ENCODE results near the gene TDG.

TDG gene

DNA sequence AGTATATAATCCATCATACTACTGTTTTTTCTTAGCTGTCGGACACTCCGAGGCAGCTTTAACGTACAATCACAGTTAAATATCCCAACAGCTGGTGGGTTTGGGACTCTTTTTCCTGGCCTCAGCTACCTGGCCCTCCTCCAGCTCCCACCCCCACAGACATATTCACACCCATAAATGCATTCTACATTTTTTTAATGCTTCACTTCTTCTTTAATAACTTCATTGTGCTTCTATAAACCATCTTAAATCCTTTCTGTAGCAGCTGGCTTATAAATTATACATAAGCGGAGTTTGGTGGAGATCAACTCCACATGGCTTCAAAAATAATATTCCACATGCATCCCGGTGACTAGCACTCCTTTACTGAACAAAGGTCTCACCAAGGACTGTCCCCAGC, 33.3 kb downstream of the TDG start:
- Histone ChIP-seq H3K79me1 (replicated peaks; ENCODE audit: low read length, poor library complexity, severe bottlenecking) (no peaks in the 10 kb centered on the region), H3K9me3 (ENCODE audit: control insufficient read depth, low read length) (no peaks in the 10 kb centered on the region), H3K27ac (ENCODE audit: low read length, poor library complexity, severe bottlenecking) (no peak overlapping the region), H3K4ac (ENCODE audit: low read depth in 1 of 2, low read length in 2 of 2) (no peak overlapping the region), H3K23ac (ENCODE audit: low read length in 2 of 2) (no peak overlapping the region), H3K4me2 (ENCODE audit: low read length, poor library complexity, severe bottlenecking) (no peak overlapping the region), H2BK12ac (ENCODE audit: low read length in 2 of 2) (no peak overlapping the region), H4K8ac (ENCODE audit: low read length) (no peak overlapping the region), H3K36me3 (ENCODE audit: control insufficient read depth in 1 of 2, insufficient read depth in 2 of 2, low read depth in 1 of 2, low read length in 2 of 2) (peaks cover 0 to 2% of the 10 kb centered on the region in 2 experiments), H2BK120ac (ENCODE audit: low read depth, low read length) (no peak overlapping the region), H2BK5ac (ENCODE audit: low read depth, low read length, poor library complexity, severe bottlenecking) (no peak overlapping the region), H3K14ac (ENCODE audit: low read length in 2 of 2) (no peak overlapping the region), H3K9ac (ENCODE audit: low read length) (no peak overlapping the region), H3K4me1 (ENCODE audit: control insufficient read depth, insufficient read depth, low read depth, low read length) (no peaks in the 10 kb centered on the region), H4K91ac (ENCODE audit: low read length) (no peak overlapping the region), H2BK15ac (ENCODE audit: low read depth, poor library complexity, severe bottlenecking) (no peak overlapping the region), H3K18ac (ENCODE audit: low read depth in 1 of 2, low read length in 2 of 2) (no peak overlapping the region), H3K27me3 (ENCODE audit: control insufficient read depth in 1 of 2, insufficient read depth in 1 of 2, low read length in 2 of 2) (no peaks in the 10 kb centered on the region), H3K4me3 (ENCODE audit: insufficient read depth in 1 of 2, low read depth in 1 of 2, low read length in 2 of 2) (no peak overlapping the region), H2AK5ac (ENCODE audit: low read length, severe bottlenecking) (no peak overlapping the region), H2AFZ (ENCODE audit: low read depth, low read length) (no peak overlapping the region)
- 96% methylated on average over 5 of the region's 5 CpGs for WGBS
- DNase-seq: no peak

DNA sequence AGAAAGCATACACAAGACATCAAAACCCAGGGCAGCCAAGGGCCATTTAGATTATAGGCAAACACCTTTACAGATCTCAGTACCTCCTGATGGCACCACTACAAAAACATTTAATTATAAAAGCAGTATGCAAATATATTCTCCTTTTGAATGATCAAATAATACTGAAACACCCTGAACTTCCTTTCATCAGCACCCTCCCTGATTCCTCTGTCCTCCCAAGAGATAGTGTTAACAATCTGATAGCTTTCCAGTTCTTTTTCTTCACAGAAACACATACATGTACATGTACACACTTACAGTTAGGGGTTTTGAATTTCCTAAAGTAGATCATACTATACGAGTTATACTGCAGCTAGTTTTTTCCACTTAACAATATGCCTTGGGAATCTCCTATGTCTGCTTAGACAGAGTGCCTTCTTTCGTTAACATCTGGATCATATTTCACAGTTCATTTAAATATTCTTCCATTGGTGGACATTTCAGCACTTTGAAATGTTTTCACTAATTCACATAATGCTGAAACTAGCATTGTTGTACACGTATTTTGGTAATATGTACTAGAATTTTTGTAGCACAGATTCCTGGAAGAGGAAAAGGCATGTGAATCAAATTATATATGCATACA, 35.2 kb downstream of the TDG start:
- no peaks in the 10 kb centered on the region for H3K9me3 ChIP-seq (ENCODE audit: control insufficient read depth, low read length)
- no peak overlapping the region for H3K9ac ChIP-seq (ENCODE audit: low read length)
- H3K79me1 ChIP-seq (replicated peaks; ENCODE audit: low read length, poor library complexity, severe bottlenecking): no peaks in the 10 kb centered on the region
- H3K18ac ChIP-seq (ENCODE audit: low read depth in 1 of 2, low read length in 2 of 2): no peak overlapping the region
- no peak overlapping the region for H2BK120ac ChIP-seq (ENCODE audit: low read depth, low read length)
- H3K4ac ChIP-seq (ENCODE audit: low read depth in 1 of 2, low read length in 2 of 2): no peak overlapping the region
- H3K23ac ChIP-seq (ENCODE audit: low read length in 2 of 2): no peak overlapping the region
- no peak overlapping the region for H4K8ac ChIP-seq (ENCODE audit: low read length)
- no peak overlapping the region for H3K4me2 ChIP-seq (ENCODE audit: low read length, poor library complexity, severe bottlenecking)
- H3K14ac ChIP-seq (ENCODE audit: low read length in 2 of 2): no peak overlapping the region
- H2AK5ac ChIP-seq (ENCODE audit: low read length, severe bottlenecking): no peak overlapping the region
- H2AFZ ChIP-seq (ENCODE audit: low read depth, low read length): no peak overlapping the region
- no peak overlapping the region for H3K27ac ChIP-seq (ENCODE audit: low read length, poor library complexity, severe bottlenecking)
- WGBS: 92% methylated on average over 2 of the region's 3 CpGs
- peaks cover 0 to 2% of the 10 kb centered on the region in 2 experiments for H3K36me3 ChIP-seq (ENCODE audit: control insufficient read depth in 1 of 2, insufficient read depth in 2 of 2, low read depth in 1 of 2, low read length in 2 of 2)
- H3K4me3 ChIP-seq (ENCODE audit: insufficient read depth in 1 of 2, low read depth in 1 of 2, low read length in 2 of 2): no peak overlapping the region
- H2BK15ac ChIP-seq (ENCODE audit: low read depth, poor library complexity, severe bottlenecking): no peak overlapping the region
- H3K4me1 ChIP-seq (ENCODE audit: control insufficient read depth, insufficient read depth, low read depth, low read length): no peaks in the 10 kb centered on the region
- H2BK5ac ChIP-seq (ENCODE audit: low read depth, low read length, poor library complexity, severe bottlenecking): no peak overlapping the region
- no peak overlapping the region for H2BK12ac ChIP-seq (ENCODE audit: low read length in 2 of 2)
- no peak overlapping the region for H4K91ac ChIP-seq (ENCODE audit: low read length)
- DNase-seq: no peak
- no peaks in the 10 kb centered on the region for H3K27me3 ChIP-seq (ENCODE audit: control insufficient read depth in 1 of 2, insufficient read depth in 1 of 2, low read length in 2 of 2)

DNA sequence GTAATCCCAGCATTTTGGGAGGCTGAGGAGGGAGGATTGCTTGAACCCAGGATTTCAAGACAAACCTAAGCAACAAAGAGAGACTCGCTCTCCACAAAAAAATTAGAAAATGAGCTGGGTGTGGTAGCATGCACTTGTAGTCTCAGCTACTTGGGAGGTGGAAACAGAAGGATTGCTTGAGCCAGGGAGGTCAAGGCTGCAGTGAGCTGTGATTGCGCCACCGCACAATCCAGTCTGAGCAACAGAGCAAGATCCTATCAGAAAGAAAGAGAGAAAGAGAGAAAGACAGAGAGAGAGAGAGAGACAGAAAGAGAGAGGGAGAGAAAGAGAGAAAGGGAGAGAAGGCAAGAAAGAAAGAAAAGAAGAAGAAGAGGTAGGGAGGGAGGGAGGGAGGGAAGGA, 37.0 kb downstream of the TDG start:
- Histone ChIP-seq H3K9ac (ENCODE audit: low read length) (no peak overlapping the region), H3K79me1 (replicated peaks; ENCODE audit: low read length, poor library complexity, severe bottlenecking) (no peaks in the 10 kb centered on the region), H3K27me3 (ENCODE audit: control insufficient read depth in 1 of 2, insufficient read depth in 1 of 2, low read length in 2 of 2) (no peaks in the 10 kb centered on the region), H3K27ac (ENCODE audit: low read length, poor library complexity, severe bottlenecking) (no peak overlapping the region), H4K91ac (ENCODE audit: low read length) (no peak overlapping the region), H3K4me1 (ENCODE audit: control insufficient read depth, insufficient read depth, low read depth, low read length) (no peaks in the 10 kb centered on the region), H3K23ac (ENCODE audit: low read length in 2 of 2) (no peak overlapping the region), H3K4me2 (ENCODE audit: low read length, poor library complexity, severe bottlenecking) (no peak overlapping the region), H3K9me3 (ENCODE audit: control insufficient read depth, low read length) (no peaks in the 10 kb centered on the region), H3K4ac (ENCODE audit: low read depth in 1 of 2, low read length in 2 of 2) (no peak overlapping the region), H3K4me3 (ENCODE audit: insufficient read depth in 1 of 2, low read depth in 1 of 2, low read length in 2 of 2) (no peak overlapping the region), H2BK15ac (ENCODE audit: low read depth, poor library complexity, severe bottlenecking) (no peak overlapping the region), H3K14ac (ENCODE audit: low read length in 2 of 2) (no peak overlapping the region), H3K36me3 (ENCODE audit: control insufficient read depth in 1 of 2, insufficient read depth in 2 of 2, low read depth in 1 of 2, low read length in 2 of 2) (peaks cover 0 to 2% of the 10 kb centered on the region in 2 experiments), H2AK5ac (ENCODE audit: low read length, severe bottlenecking) (no peak overlapping the region), H2BK5ac (ENCODE audit: low read depth, low read length, poor library complexity, severe bottlenecking) (no peak overlapping the region), H2BK12ac (ENCODE audit: low read length in 2 of 2) (no peak overlapping the region), H3K18ac (ENCODE audit: low read depth in 1 of 2, low read length in 2 of 2) (no peak overlapping the region), H2AFZ (ENCODE audit: low read depth, low read length) (no peak overlapping the region), H2BK120ac (ENCODE audit: low read depth, low read length) (no peak overlapping the region), H4K8ac (ENCODE audit: low read length) (no peak overlapping the region)
- DNase-seq: no peak
- over 99% methylated on average over 3 of the region's 3 CpGs for WGBS

DNA sequence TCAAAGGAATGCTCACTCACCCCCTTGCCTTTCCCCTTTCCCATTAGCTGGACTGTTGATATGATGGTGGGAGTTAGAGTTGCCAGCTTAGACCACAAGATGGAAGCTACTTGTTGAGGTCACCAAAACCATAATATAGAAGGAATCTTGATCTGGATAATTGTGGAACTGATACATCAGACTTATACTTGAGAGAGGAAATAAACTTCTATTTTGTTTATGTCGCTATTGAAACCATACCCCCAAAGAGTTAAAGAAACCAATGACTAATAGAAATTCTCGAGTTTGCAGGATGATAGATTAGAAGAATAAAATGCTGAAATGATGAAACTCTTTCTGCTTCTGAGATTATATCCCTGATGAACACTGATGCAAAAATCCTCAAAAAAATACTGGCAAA, 37.9 kb downstream of the TDG start:
- no peak overlapping the region for H3K4ac ChIP-seq (ENCODE audit: low read depth in 1 of 2, low read length in 2 of 2)
- no peak overlapping the region for H3K23ac ChIP-seq (ENCODE audit: low read length in 2 of 2)
- no peak overlapping the region for H2BK15ac ChIP-seq (ENCODE audit: low read depth, poor library complexity, severe bottlenecking)
- WGBS: no CpG with 5 or more reads among the region's 2 CpGs
- H4K8ac ChIP-seq (ENCODE audit: low read length): no peak overlapping the region
- H3K14ac ChIP-seq (ENCODE audit: low read length in 2 of 2): no peak overlapping the region
- no peak overlapping the region for H4K91ac ChIP-seq (ENCODE audit: low read length)
- no peak overlapping the region for H3K27ac ChIP-seq (ENCODE audit: low read length, poor library complexity, severe bottlenecking)
- H3K79me1 ChIP-seq (replicated peaks; ENCODE audit: low read length, poor library complexity, severe bottlenecking): no peaks in the 10 kb centered on the region
- peaks cover 0 to 3% of the 10 kb centered on the region in 2 experiments for H3K36me3 ChIP-seq (ENCODE audit: control insufficient read depth in 1 of 2, insufficient read depth in 2 of 2, low read depth in 1 of 2, low read length in 2 of 2)
- no peak overlapping the region for H3K4me3 ChIP-seq (ENCODE audit: insufficient read depth in 1 of 2, low read depth in 1 of 2, low read length in 2 of 2)
- peaks cover 1% of the 10 kb centered on the region for H3K4me1 ChIP-seq (ENCODE audit: control insufficient read depth, insufficient read depth, low read depth, low read length)
- no peak overlapping the region for H3K18ac ChIP-seq (ENCODE audit: low read depth in 1 of 2, low read length in 2 of 2)
- H3K9me3 ChIP-seq (ENCODE audit: control insufficient read depth, low read length): no peaks in the 10 kb centered on the region
- no peak overlapping the region for H2BK120ac ChIP-seq (ENCODE audit: low read depth, low read length)
- H3K27me3 ChIP-seq (ENCODE audit: control insufficient read depth in 1 of 2, insufficient read depth in 1 of 2, low read length in 2 of 2): no peaks in the 10 kb centered on the region
- no peak overlapping the region for H2AK5ac ChIP-seq (ENCODE audit: low read length, severe bottlenecking)
- DNase-seq: no peak
- H3K9ac ChIP-seq (ENCODE audit: low read length): no peak overlapping the region
- H3K4me2 ChIP-seq (ENCODE audit: low read length, poor library complexity, severe bottlenecking): no peak overlapping the region
- H2BK5ac ChIP-seq (ENCODE audit: low read depth, low read length, poor library complexity, severe bottlenecking): no peak overlapping the region
- no peak overlapping the region for H2BK12ac ChIP-seq (ENCODE audit: low read length in 2 of 2)
- no peak overlapping the region for H2AFZ ChIP-seq (ENCODE audit: low read depth, low read length)
